ENCODE results near the gene ARL5A. TPM values are rescaled to one million over a fixed set of nuclear protein-coding genes. Genes with fewer than 3 reads are reported as not detected.

ARL5A gene
- total RNA-seq, 2 experiments from 2014 or later, result 78.1 to 91.4 TPM

DNA sequence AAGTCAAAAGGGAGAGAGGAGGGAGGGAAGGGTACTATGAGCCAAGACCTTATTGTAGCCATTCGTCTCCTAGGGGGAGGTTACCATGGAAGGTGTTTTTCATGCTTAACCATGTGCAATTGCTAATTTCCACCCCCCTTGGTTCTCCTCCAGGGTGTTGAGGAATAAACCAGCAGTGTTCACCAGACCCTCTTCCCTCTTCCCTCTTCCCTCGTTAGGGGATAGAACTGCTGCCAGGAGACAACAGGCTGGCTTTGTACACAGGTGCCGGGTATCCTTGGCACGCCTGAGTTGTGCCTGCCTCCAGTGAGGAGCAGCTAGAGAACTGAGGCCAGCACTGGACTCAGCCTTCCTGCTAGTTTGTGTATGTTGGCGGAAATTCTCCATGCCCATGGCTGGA lies 41.1 kb upstream of the ARL5A start:
- CTCF ChIA-PET (ENCODE audit: unreplicated experiment), result no interaction called here
- POLR2A ChIA-PET, result no interaction called here
- TF ChIP-seq EZH2phosphoT487 (IDR thresholded peaks at IDR 0.05; ENCODE audit: borderline replicate concordance, low read depth, low read length) (no peak), CTCF (conservative IDR thresholded peaks at IDR 0.05; ENCODE audit: low read length) (no peak)
- Histone ChIP-seq H2AFZ (ENCODE audit: low read length) (no peak overlapping the region), H3K9me2 (ENCODE audit: insufficient read depth, low read length) (no peaks in the 10 kb centered on the region), H3K4me1 (ENCODE audit: insufficient read depth, low read length, poor library complexity, severe bottlenecking) (no peaks in the 10 kb centered on the region), H3K4me3 (ENCODE audit: low read depth, low read length, poor library complexity, severe bottlenecking) (no peak overlapping the region), H3K4me2 (ENCODE audit: low read length) (no peak overlapping the region), H3K36me3 (ENCODE audit: insufficient read depth, low read length) (no peaks in the 10 kb centered on the region), H3K79me2 (ENCODE audit: insufficient read depth, low read depth, low read length) (no peaks in the 10 kb centered on the region), H3K9me3 (ENCODE audit: low read length) (no peaks in the 10 kb centered on the region), H3K27ac (ENCODE audit: low read depth, low read length, poor library complexity, severe bottlenecking) (no peak overlapping the region), H4K20me1 (ENCODE audit: insufficient read depth, low read length) (no peaks in the 10 kb centered on the region)
- no peak for DNase-seq (ENCODE audit: low spot score)
- intact Hi-C loops (cut with micrococcal nuclease; ENCODE audit: unreplicated experiment), result no loop called here
- no TSS peak for BruUV-seq (replicated peaks)

DNA sequence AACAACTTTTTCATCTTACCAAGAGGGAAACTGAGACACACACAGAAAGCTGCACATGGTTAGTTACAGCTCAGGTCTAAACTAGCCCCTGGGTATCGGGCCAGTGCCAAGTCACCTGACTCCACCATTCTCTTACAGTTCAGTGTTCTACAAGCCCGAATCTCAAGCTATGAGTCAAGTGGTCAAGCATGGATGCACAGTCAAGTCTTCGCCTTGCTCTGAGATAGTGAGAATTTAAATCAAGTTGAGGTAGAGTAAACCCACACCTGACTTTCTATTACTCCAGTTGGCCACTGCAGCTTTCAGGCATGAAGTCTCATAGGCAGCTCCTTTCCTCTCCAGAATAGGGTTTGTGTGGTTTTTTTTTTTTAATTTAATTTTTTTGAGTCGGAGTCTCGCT lies 34.5 kb upstream of the ARL5A start:
- BruUV-seq (replicated peaks), result no TSS peak
- no peak for DNase-seq (ENCODE audit: low spot score)
- no peaks in the 10 kb centered on the region for H3K9me2 ChIP-seq (ENCODE audit: insufficient read depth, low read length)
- intact Hi-C loops (cut with micrococcal nuclease; ENCODE audit: unreplicated experiment), result no loop called here
- H3K79me2 ChIP-seq (ENCODE audit: insufficient read depth, low read depth, low read length), result no peaks in the 10 kb centered on the region
- ChIA-PET CTCF (ENCODE audit: unreplicated experiment) (no interaction called here), POLR2A (interaction anchor here (0.6 to 2.3 kb wide), 4 partner anchors 9 to 301 kb away, joined by 3 to 7 read pairs (median 6); no protein-coding TSS in a partner anchor)
- no peak overlapping the region for H3K4me2 ChIP-seq (ENCODE audit: low read length)
- no peaks in the 10 kb centered on the region for H3K36me3 ChIP-seq (ENCODE audit: insufficient read depth, low read length)
- H3K9me3 ChIP-seq (ENCODE audit: low read length), result no peaks in the 10 kb centered on the region
- no peaks in the 10 kb centered on the region for H4K20me1 ChIP-seq (ENCODE audit: insufficient read depth, low read length)
- H3K27ac ChIP-seq (ENCODE audit: low read depth, low read length, poor library complexity, severe bottlenecking), result no peak overlapping the region
- no peak overlapping the region for H2AFZ ChIP-seq (ENCODE audit: low read length)
- no peak overlapping the region for H3K4me3 ChIP-seq (ENCODE audit: low read depth, low read length, poor library complexity, severe bottlenecking)
- H3K4me1 ChIP-seq (ENCODE audit: insufficient read depth, low read length, poor library complexity, severe bottlenecking), result no peaks in the 10 kb centered on the region
- no peak for TF ChIP-seq CTCF (conservative IDR thresholded peaks at IDR 0.05; ENCODE audit: low read length)
- TF ChIP-seq EZH2phosphoT487 (IDR thresholded peaks at IDR 0.05; ENCODE audit: borderline replicate concordance, low read depth, low read length), result no peak

DNA sequence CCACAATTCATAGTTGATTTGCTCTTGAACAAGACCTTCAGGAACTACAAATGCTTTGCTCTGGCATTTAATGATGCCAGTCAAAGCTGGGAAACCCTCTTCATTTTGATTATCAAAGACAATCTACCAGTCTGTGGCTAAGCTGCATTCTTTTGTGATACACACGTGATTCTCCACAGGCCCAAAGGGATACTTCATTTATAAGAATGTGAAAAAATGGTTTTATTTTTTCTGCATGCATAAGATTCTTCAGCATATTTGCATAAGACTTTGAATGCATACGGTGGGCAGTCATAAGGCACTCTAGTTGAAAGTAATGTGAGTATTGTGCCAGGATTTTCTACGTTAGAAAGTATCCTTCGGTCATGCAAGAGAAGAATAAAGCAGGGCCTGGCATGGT lies 33.0 kb upstream of the ARL5A start:
- no peak overlapping the region for H3K27ac ChIP-seq (ENCODE audit: low read depth, low read length, poor library complexity, severe bottlenecking)
- CTCF ChIA-PET (ENCODE audit: unreplicated experiment), result no interaction called here
- TF ChIP-seq EZH2phosphoT487 (IDR thresholded peaks at IDR 0.05; ENCODE audit: borderline replicate concordance, low read depth, low read length), result no peak
- no peak for TF ChIP-seq CTCF (conservative IDR thresholded peaks at IDR 0.05; ENCODE audit: low read length)

More for the DNA sequence above, 33.0 kb upstream of the ARL5A start:
- no TSS peak for BruUV-seq (replicated peaks)
- Histone ChIP-seq H3K9me2 (ENCODE audit: insufficient read depth, low read length) (no peaks in the 10 kb centered on the region), H3K4me3 (ENCODE audit: low read depth, low read length, poor library complexity, severe bottlenecking) (no peak overlapping the region), H2AFZ (ENCODE audit: low read length) (no peak overlapping the region), H3K79me2 (ENCODE audit: insufficient read depth, low read depth, low read length) (no peaks in the 10 kb centered on the region), H3K36me3 (ENCODE audit: insufficient read depth, low read length) (no peaks in the 10 kb centered on the region), H4K20me1 (ENCODE audit: insufficient read depth, low read length) (no peaks in the 10 kb centered on the region), H3K4me2 (ENCODE audit: low read length) (no peak overlapping the region), H3K4me1 (ENCODE audit: insufficient read depth, low read length, poor library complexity, severe bottlenecking) (no peaks in the 10 kb centered on the region), H3K9me3 (ENCODE audit: low read length) (no peaks in the 10 kb centered on the region)
- POLR2A ChIA-PET, result interaction anchor here (0.8 to 2.3 kb wide), 3 partner anchors 17 to 51 kb away, joined by 3 to 6 read pairs (median 5); no protein-coding TSS in a partner anchor
- no peak for DNase-seq (ENCODE audit: low spot score)
- intact Hi-C loops (cut with micrococcal nuclease; ENCODE audit: unreplicated experiment), result no loop called here
